Endothelial cell of umbilical vein (primary cell): Measurements from ENCODE around the gene FANCI. TPM values are rescaled to one million over a fixed set of nuclear protein-coding genes. Genes with fewer than 3 reads are reported as not detected.

Experiments used
- BruUV-seq: library from RNA; stranded (reverse); fragments of 400-500 nt; replicated peaks from 2 replicates; lab custom pipeline; 2021; lab: Mats Ljungman, UMichigan
- CTCF ChIA-PET: fragments of 300-600, 350-600 bp; sonication (Branson Sonifier 250); formaldehyde crosslinking; loops from one replicate; lab custom pipeline; 2021; ENCODE audit warnings: antibody characterized with exemption, inconsistent platforms; lab: Charles Lee
- POLR2A ChIA-PET: fragments of 300-600, 350-600 bp; sonication (Branson Sonifier 250); formaldehyde crosslinking; loops from one replicate; lab custom pipeline; 2021; ENCODE audit warnings: antibody characterized with exemption, inconsistent platforms; lab: Charles Lee
- DNase-seq: peaks from one replicate; pipeline ENCODE4 v3.0.0-alpha.2; 2011; ENCODE audit warnings: low read depth, low spot score
- FAIRE-seq: peaks from 2 replicates; lab custom pipeline; 2011; peaks lifted over from hg19 to GRCh38; lab: Jason Lieb, UNC
- H2AFZ ChIP-seq: 2 replicates; pipeline ENCODE4 v1.6.0; 2012; ENCODE audit warnings: low read depth, low read length, control low read depth, inconsistent platforms
- H3K27ac ChIP-seq: 2 replicates; pipeline ENCODE4 v1.5.1; 2011; ENCODE audit warnings: low read depth, mild to moderate bottlenecking, control low read depth, low read length, moderate library complexity; ENCODE audit not compliant: insufficient read depth
- H3K27me3 ChIP-seq, 2 experiments: 2 replicates each; pipeline versions ENCODE4 v1.6.0 to v1.6.1; 2011; ENCODE audit warnings: low read length in 2 of 2, mixed read lengths in 1 of 2; ENCODE audit not compliant: control insufficient read depth in 2 of 2, insufficient read depth in 2 of 2
- H3K36me3 ChIP-seq, 2 experiments: 2 replicates in 1 of 2; 3 replicates in 1 of 2; pipeline ENCODE4 v1.5.1; 2011; ENCODE audit warnings: low read length in 2 of 2, mild to moderate bottlenecking in 1 of 2, moderate library complexity in 1 of 2; ENCODE audit not compliant: control insufficient read depth in 2 of 2, insufficient read depth in 2 of 2; ENCODE audit errors: extremely low read depth in 1 of 2
- H3K4me1 ChIP-seq: 3 replicates; pipeline ENCODE4 v1.5.1; 2011; ENCODE audit warnings: mild to moderate bottlenecking, low read length; ENCODE audit not compliant: control insufficient read depth, insufficient read depth; ENCODE audit errors: extremely low read depth
- H3K4me2 ChIP-seq: 2 replicates; pipeline ENCODE4 v1.6.1; 2011; ENCODE audit warnings: low read length, control low read depth, mixed read lengths; ENCODE audit not compliant: insufficient read depth
- H3K4me3 ChIP-seq, 3 experiments: fragments of 200-600 bp in 1 of 3; sonication (generic), shearing (Covaris generic) in 1 of 3; replicated peaks in 1 of 3; 2 replicates each; pipeline ENCODE4 v1.5.1; 2011 to 2016; ENCODE audit warnings: control low read depth in 3 of 3, low read length in 3 of 3, mild to moderate bottlenecking in 2 of 3, inconsistent platforms in 1 of 3, low read depth in 1 of 3, moderate library complexity in 1 of 3; ENCODE audit not compliant: insufficient read depth in 1 of 3
- H3K79me2 ChIP-seq: 2 replicates; pipeline ENCODE4 v1.6.0; 2012; ENCODE audit warnings: low read length, inconsistent platforms; ENCODE audit not compliant: control insufficient read depth, insufficient read depth
- H3K9ac ChIP-seq: replicated peaks from 2 replicates; pipeline ENCODE3; 2011; ENCODE audit warnings: low read length, control low read depth; ENCODE audit not compliant: insufficient read depth; ENCODE audit errors: extremely low read depth
- H3K9me1 ChIP-seq: replicated peaks from 3 replicates; pipeline ENCODE4 v1.6.0; 2011; ENCODE audit warnings: mild to moderate bottlenecking, low read length; ENCODE audit not compliant: control insufficient read depth, insufficient read depth; ENCODE audit errors: extremely low read depth
- H3K9me3 ChIP-seq: replicated peaks from 2 replicates; pipeline ENCODE4 v1.5.1; 2012; ENCODE audit warnings: low read length, inconsistent platforms; ENCODE audit not compliant: control insufficient read depth, insufficient read depth
- H4K20me1 ChIP-seq: replicated peaks from 2 replicates; pipeline ENCODE3; 2011; ENCODE audit warnings: mild to moderate bottlenecking, low read length; ENCODE audit not compliant: control insufficient read depth, insufficient read depth; ENCODE audit errors: extremely low read depth
- EZH2 ChIP-seq: IDR thresholded peaks from 2 replicates; pipeline ENCODE4 v1.6.1; 2012; ENCODE audit warnings: borderline replicate concordance, low read depth, mild to moderate bottlenecking, moderate library complexity, low read length, inconsistent platforms; ENCODE audit not compliant: severe bottlenecking
- GATA2 ChIP-seq: IDR thresholded peaks from 2 replicates; pipeline ENCODE4 v1.7.0; 2011; ENCODE audit warnings: low read depth, mild to moderate bottlenecking, moderate library complexity, mixed read lengths, low read length; ENCODE audit not compliant: insufficient read length, insufficient read depth
- MYC ChIP-seq: IDR thresholded peaks from one replicate; pipeline ENCODE4 v1.6.1; 2011; ENCODE audit warnings: mild to moderate bottlenecking, low read depth, low read length
- POLR2A ChIP-seq: IDR thresholded peaks from 2 replicates; pipeline ENCODE4 v1.6.1; 2012; ENCODE audit warnings: low read depth, mild to moderate bottlenecking, control low read depth, low read length
- dilution Hi-C: fragments of 300-500 bp; cut with MboI; formaldehyde crosslinking; loops from one replicate; pipeline ENCODE4 v1.15.0; 2019; ENCODE audit warnings: low sequenced_read_pairs; ENCODE audit not compliant: extremely low pct_ligation_motif_present
- intact Hi-C: fragments of 100-400 bp; cut with micrococcal nuclease; formaldehyde crosslinking; loops from one replicate; pipeline ENCODE4 v1.10.0; 2022
- polyA plus RNA-seq, 4 experiments: library from polyadenylated mRNA; depleted of rRNA in 3 of 4; stranded (reverse) in 3 of 4; unstranded in 1 of 4; fragments of >200 nt; gene quantifications; 2 replicates each; pipeline versions ENCODE4 v1.2.1 to v1.2.3, GENCODE V29; 2011 to 2012; ENCODE audit warnings: missing spikeins in 1 of 4
- total RNA-seq: library from RNA; stranded (reverse); gene quantifications from 2 replicates; pipeline ENCODE4 v1.2.3, GENCODE V29; 2021
- TF ChIP-seq, protein P1 (sequence below): IDR thresholded peaks from 2 replicates; pipeline ENCODE4 v1.6.1; 2011; ENCODE audit not compliant: insufficient read depth, insufficient read length
- TF ChIP-seq, protein P2 (sequence below), 2 donors: IDR thresholded peaks; 1 replicate in 1 of 2; 2 replicates in 1 of 2; pipeline ENCODE4 v1.5.1; 2011; ENCODE audit warnings: low read length in 2 of 2, mild to moderate bottlenecking in 2 of 2, moderate library complexity in 2 of 2, control low read depth in 1 of 2, inconsistent platforms in 1 of 2, low read depth in 1 of 2; ENCODE audit not compliant: insufficient read depth in 1 of 2; ENCODE audit errors: extremely low read depth in 1 of 2

Gene FANCI
- total and polyA plus RNA-seq, 2 donors (not counting 3 experiments of a cell fraction or from before 2014, with no cell fraction given): 10.8 to 74.7 TPM

GRCh38 chr15:89361451-89362202 lies 117.8 kb downstream of the FANCI start:
- CTCF ChIA-PET: interaction anchor here (0.8 to 8.0 kb wide), 3 partner anchors 10 to 68 kb away, joined by 3 to 221 read pairs (median 3); no protein-coding TSS in a partner anchor
- FAIRE-seq: peak; percentile 21
- H3K27ac ChIP-seq: no peak overlapping the region

GRCh38 chr15:89362203-89363101 lies 118.7 kb downstream of the FANCI start:
- POLR2A ChIA-PET: no interaction called here
- intact Hi-C loops: no loop called here

More at GRCh38 chr15:89361451-89362202, 117.8 kb downstream of the FANCI start:
- TF ChIP-seq, protein P1, sequence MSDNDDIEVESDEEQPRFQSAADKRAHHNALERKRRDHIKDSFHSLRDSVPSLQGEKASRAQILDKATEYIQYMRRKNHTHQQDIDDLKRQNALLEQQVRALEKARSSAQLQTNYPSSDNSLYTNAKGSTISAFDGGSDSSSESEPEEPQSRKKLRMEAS: peak; percentile 21
- no peak for TF ChIP-seq EZH2
- intact Hi-C loops: no loop called here
- Histone ChIP-seq H3K4me3 (no peak overlapping the region), H3K79me2 (no peaks in the 10 kb centered on the region), H3K9ac (no peak overlapping the region), H3K36me3 (no peaks in the 10 kb centered on the region), H3K4me2 (no peak overlapping the region), H4K20me1 (no peaks in the 10 kb centered on the region), H3K9me3 (no peaks in the 10 kb centered on the region), H3K27me3 (peaks cover 72 to 84% of the 10 kb centered on the region in 2 experiments), H2AFZ (no peak overlapping the region), H3K4me1 (no peaks in the 10 kb centered on the region), H3K9me1 (no peaks in the 10 kb centered on the region)
- dilution Hi-C loops: no loop called here
- BruUV-seq: no TSS peak
- DNase-seq: peak; percentile 58
- POLR2A ChIA-PET: no interaction called here

More at GRCh38 chr15:89362203-89363101, 118.7 kb downstream of the FANCI start:
- Histone ChIP-seq H3K4me2 (no peak overlapping the region), H3K27ac (no peak overlapping the region), H3K27me3 (peaks cover 77 to 92% of the 10 kb centered on the region in 2 experiments), H4K20me1 (no peaks in the 10 kb centered on the region), H3K9me1 (no peaks in the 10 kb centered on the region), H3K36me3 (no peaks in the 10 kb centered on the region), H3K4me1 (no peaks in the 10 kb centered on the region), H3K4me3 (no peak overlapping the region), H3K79me2 (no peaks in the 10 kb centered on the region), H3K9me3 (no peaks in the 10 kb centered on the region), H3K9ac (no peak overlapping the region), H2AFZ (no peak overlapping the region)
- dilution Hi-C loops: no loop called here
- no TSS peak for BruUV-seq
- DNase-seq (no peak), FAIRE-seq (no peak)
- CTCF ChIA-PET: interaction anchor here (0.8 kb wide), 1 partner anchor 55 kb away, joined by 3 read pairs; no protein-coding TSS in a partner anchor
- TF ChIP-seq GATA2 (no peak), EZH2 (peak; percentile 83), POLR2A (no peak), MYC (no peak)
- TF ChIP-seq, protein P2, sequence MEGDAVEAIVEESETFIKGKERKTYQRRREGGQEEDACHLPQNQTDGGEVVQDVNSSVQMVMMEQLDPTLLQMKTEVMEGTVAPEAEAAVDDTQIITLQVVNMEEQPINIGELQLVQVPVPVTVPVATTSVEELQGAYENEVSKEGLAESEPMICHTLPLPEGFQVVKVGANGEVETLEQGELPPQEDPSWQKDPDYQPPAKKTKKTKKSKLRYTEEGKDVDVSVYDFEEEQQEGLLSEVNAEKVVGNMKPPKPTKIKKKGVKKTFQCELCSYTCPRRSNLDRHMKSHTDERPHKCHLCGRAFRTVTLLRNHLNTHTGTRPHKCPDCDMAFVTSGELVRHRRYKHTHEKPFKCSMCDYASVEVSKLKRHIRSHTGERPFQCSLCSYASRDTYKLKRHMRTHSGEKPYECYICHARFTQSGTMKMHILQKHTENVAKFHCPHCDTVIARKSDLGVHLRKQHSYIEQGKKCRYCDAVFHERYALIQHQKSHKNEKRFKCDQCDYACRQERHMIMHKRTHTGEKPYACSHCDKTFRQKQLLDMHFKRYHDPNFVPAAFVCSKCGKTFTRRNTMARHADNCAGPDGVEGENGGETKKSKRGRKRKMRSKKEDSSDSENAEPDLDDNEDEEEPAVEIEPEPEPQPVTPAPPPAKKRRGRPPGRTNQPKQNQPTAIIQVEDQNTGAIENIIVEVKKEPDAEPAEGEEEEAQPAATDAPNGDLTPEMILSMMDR (IDR thresholded peaks at IDR 0.05; ENCODE audit: extremely low read depth in 1 of 2, insufficient read depth in 1 of 2, low read depth in 1 of 2, low read length in 2 of 2): no peak
